Smooth muscle cell (in vitro differentiated cells): ENCODE data around the gene TSPAN14. TPM values are rescaled to one million over a fixed set of nuclear protein-coding genes. Genes with fewer than 3 reads are reported as not detected.

Experiments
- DNase-seq: peaks from one replicate; lab custom pipeline; 2025; ENCODE audit not compliant: unreplicated experiment; lab: John Stamatoyannopoulos, UW
- H2AFZ ChIP-seq: fragments of 200-600 bp; sonication (generic); 2 replicates; pipeline ENCODE4 v1.6.0; 2016; ENCODE audit warnings: antibody characterized with exemption, low read depth, mild to moderate bottlenecking
- H3F3A ChIP-seq: fragments of 200-600 bp; sonication (generic); 2 replicates; pipeline ENCODE4 v1.6.0; 2017; ENCODE audit warnings: antibody characterized with exemption, low read depth
- H3K27ac ChIP-seq: fragments of 200-600 bp; sonication (generic); 2 replicates; pipeline ENCODE4 v1.5.1; 2016; ENCODE audit warnings: low read depth, mild to moderate bottlenecking
- H3K27me3 ChIP-seq: fragments of 200-600 bp; sonication (generic); 2 replicates; pipeline ENCODE4 v1.6.1; 2016; ENCODE audit warnings: low read depth, mild to moderate bottlenecking
- H3K36me3 ChIP-seq: fragments of 200-600 bp; sonication (generic); 2 replicates; pipeline ENCODE4 v1.5.1; 2016; ENCODE audit warnings: low read depth
- H3K4me1 ChIP-seq: fragments of 200-600 bp; sonication (generic); 2 replicates; pipeline ENCODE4 v1.5.1; 2016; ENCODE audit warnings: low read depth
- H3K4me2 ChIP-seq: fragments of 200-600 bp; sonication (generic); 2 replicates; pipeline ENCODE4 v1.6.0; 2016; ENCODE audit warnings: mild to moderate bottlenecking
- H3K4me3 ChIP-seq: fragments of 200-600 bp; sonication (generic); 2 replicates; pipeline ENCODE4 v1.5.1; 2016; ENCODE audit warnings: mild to moderate bottlenecking
- H3K79me2 ChIP-seq: fragments of 200-600 bp; sonication (generic); 2 replicates; pipeline ENCODE4 v1.6.0; 2016; ENCODE audit warnings: low read depth, mild to moderate bottlenecking
- H3K9ac ChIP-seq: fragments of 200-600 bp; sonication (generic); 2 replicates; pipeline ENCODE4 v1.6.0; 2016; ENCODE audit warnings: low read depth
- H3K9me3 ChIP-seq: fragments of 200-600 bp; sonication (generic); replicated peaks from 2 replicates; pipeline ENCODE4 v1.5.1; 2016; ENCODE audit warnings: low read depth
- H4K20me1 ChIP-seq: fragments of 200-600 bp; sonication (generic); 2 replicates; pipeline ENCODE4 v1.6.0; 2016; ENCODE audit warnings: low read depth
- CTCF ChIP-seq: fragments of 200-600 bp; sonication (generic); IDR thresholded peaks from 2 replicates; pipeline ENCODE4 v1.5.1; 2017; ENCODE audit warnings: borderline replicate concordance, mild to moderate bottlenecking, antibody characterized with exemption; ENCODE audit not compliant: insufficient read depth, poor library complexity, severe bottlenecking
- WGBS: methylation state at CpG from one replicate; pipeline ENCODE4 v1.1.7; 2016; ENCODE audit warnings: low lambda C conversion rate; 5-methylcytosine and 5-hydroxymethylcytosine counted together
- polyA plus RNA-seq: library from polyadenylated mRNA; unstranded; fragments of >200 nt; fragmentation: Nextera tagmentation; extraction: Ambion mirVana; gene quantifications from 2 replicates; pipeline ENCODE4 v1.2.1, GENCODE V29; 2016
- total RNA-seq: library from RNA; depleted of rRNA; stranded (reverse); fragments of >200 nt; gene quantifications from 2 replicates; pipeline ENCODE4 v1.2.3, GENCODE V29; 2014

The TSPAN14 gene
- total and polyA plus RNA-seq, 2 experiments from 2014 or later = 42.7 to 46.3 TPM

- Histone ChIP-seq H3K27me3 (no peaks in the 10 kb centered on the region), H3K9ac (no peak overlapping the region), H3K36me3 (no peaks in the 10 kb centered on the region), H2AFZ (no peak overlapping the region), H3F3A (peaks cover 5% of the 10 kb centered on the region), H3K4me2 (peak overlapping the region; percentile 33), H4K20me1 (peaks cover 75% of the 10 kb centered on the region), H3K4me1 (no peaks in the 10 kb centered on the region), H3K79me2 (peaks cover 94% of the 10 kb centered on the region), H3K4me3 (no peak overlapping the region), H3K9me3 (no peaks in the 10 kb centered on the region), H3K27ac (peak overlapping the region; percentile 26)
- WGBS = 77% methylated on average over 17 of the region's 17 CpGs
- DNase-seq = no peak
- no peak for TF ChIP-seq CTCF
These were observed 32.0 kb downstream of the TSPAN14 start for GRCh38 chr10:80485946-80486764.

- Histone ChIP-seq H3K9ac (no peak overlapping the region), H3K4me3 (no peak overlapping the region), H3K4me2 (no peak overlapping the region), H3F3A (peaks cover 5% of the 10 kb centered on the region), H3K27ac (no peak overlapping the region), H3K27me3 (no peaks in the 10 kb centered on the region), H3K36me3 (no peaks in the 10 kb centered on the region), H4K20me1 (peaks cover 75% of the 10 kb centered on the region), H3K9me3 (no peaks in the 10 kb centered on the region), H2AFZ (no peak overlapping the region), H3K4me1 (no peaks in the 10 kb centered on the region), H3K79me2 (peaks cover 92% of the 10 kb centered on the region)
- TF ChIP-seq CTCF = no peak
- 83% methylated on average over 9 of the region's 9 CpGs for WGBS
- no peak for DNase-seq
These were observed 32.8 kb downstream of the TSPAN14 start for GRCh38 chr10:80486785-80487420.

- H3K27ac ChIP-seq = no peak overlapping the region
- no peak overlapping the region for H2AFZ ChIP-seq
- no peak overlapping the region for H3K9ac ChIP-seq
- no peaks in the 10 kb centered on the region for H3K27me3 ChIP-seq
- H3K4me2 ChIP-seq = no peak overlapping the region
- peaks cover 92% of the 10 kb centered on the region for H3K79me2 ChIP-seq
- no peak overlapping the region for H3K4me3 ChIP-seq
- TF ChIP-seq CTCF = no peak
- peaks cover 75% of the 10 kb centered on the region for H4K20me1 ChIP-seq
- H3K36me3 ChIP-seq = no peaks in the 10 kb centered on the region
- H3K9me3 ChIP-seq = no peaks in the 10 kb centered on the region
- no peaks in the 10 kb centered on the region for H3K4me1 ChIP-seq
- WGBS = 92% methylated on average over 4 of the region's 4 CpGs
- DNase-seq = no peak
- H3F3A ChIP-seq = peaks cover 5% of the 10 kb centered on the region
These were observed 33.3 kb downstream of the TSPAN14 start for GRCh38 chr10:80487421-80487785.
